GM10248 (cell line): ENCODE data around the gene ERAL1.

ENCODE experiments used
- CTCF ChIA-PET: fragments of 300-600 bp; sonication (Branson Sonifier 250); formaldehyde crosslinking; extraction: SDS; loops from one replicate; lab custom pipeline; 2021; ENCODE audit warnings: antibody characterized with exemption; lab: Yijun Ruan, JAX
- POLR2A ChIA-PET: fragments of 350-650 bp; sonication (Branson Sonifier 250); formaldehyde crosslinking; extraction: SDS; loops from one replicate; lab custom pipeline; 2020; ENCODE audit warnings: antibody characterized with exemption; lab: Yijun Ruan, JAX
- DNase-seq: peaks from one replicate; pipeline ENCODE4 v3.0.0; 2012; ENCODE audit errors: extremely low spot score
- CTCF ChIP-seq: IDR thresholded peaks from 2 replicates; pipeline ENCODE4 v1.5.1; 2012; ENCODE audit warnings: mild to moderate bottlenecking, low read depth; ENCODE audit errors: extremely low read depth, missing control alignments, control extremely low read depth

ERAL1 gene

GRCh38 chr17:28858801-28859355 is 4.1 kb downstream of the ERAL1 start:
- DNase-seq: no peak
- ChIA-PET POLR2A (interaction anchor here (1.4 kb wide), 1 partner anchor 12 kb away, joined by 3 read pairs; no protein-coding TSS in a partner anchor), CTCF (interaction anchor here (0.9 to 2.7 kb wide), 6 partner anchors 10 to 132 kb away, joined by 3 to 11 read pairs (median 4); no protein-coding TSS in a partner anchor)
- TF ChIP-seq CTCF: no peak

DNA sequence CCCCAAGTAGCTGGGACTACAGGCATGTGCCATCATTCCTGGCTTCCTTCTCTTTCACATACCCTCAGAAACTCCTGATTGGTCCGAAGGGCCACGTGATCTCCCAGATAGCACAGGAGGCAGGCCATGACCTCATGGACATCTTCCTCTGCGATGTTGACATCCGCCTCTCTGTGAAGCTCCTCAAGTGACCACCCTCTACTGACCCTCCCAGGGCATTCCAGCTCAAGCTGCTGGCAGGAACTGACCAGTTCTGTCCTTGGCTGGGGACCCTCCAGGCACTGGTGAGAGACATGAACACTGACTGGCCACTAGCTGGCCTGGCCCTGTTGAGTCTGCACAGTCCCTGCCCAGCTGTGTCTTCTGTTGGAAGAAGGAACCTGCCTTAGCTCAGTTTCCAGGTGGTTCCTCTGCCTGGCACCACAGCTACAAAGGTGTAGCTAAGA is 5.6 kb downstream of the ERAL1 start:
- no peak for TF ChIP-seq CTCF
- ChIA-PET POLR2A (no interaction called here), CTCF (interaction anchor here (0.9 to 2.7 kb wide), 4 partner anchors 11 to 110 kb away, joined by 4 to 14 read pairs (median 11); no protein-coding TSS in a partner anchor)
- DNase-seq: no peak

DNA sequence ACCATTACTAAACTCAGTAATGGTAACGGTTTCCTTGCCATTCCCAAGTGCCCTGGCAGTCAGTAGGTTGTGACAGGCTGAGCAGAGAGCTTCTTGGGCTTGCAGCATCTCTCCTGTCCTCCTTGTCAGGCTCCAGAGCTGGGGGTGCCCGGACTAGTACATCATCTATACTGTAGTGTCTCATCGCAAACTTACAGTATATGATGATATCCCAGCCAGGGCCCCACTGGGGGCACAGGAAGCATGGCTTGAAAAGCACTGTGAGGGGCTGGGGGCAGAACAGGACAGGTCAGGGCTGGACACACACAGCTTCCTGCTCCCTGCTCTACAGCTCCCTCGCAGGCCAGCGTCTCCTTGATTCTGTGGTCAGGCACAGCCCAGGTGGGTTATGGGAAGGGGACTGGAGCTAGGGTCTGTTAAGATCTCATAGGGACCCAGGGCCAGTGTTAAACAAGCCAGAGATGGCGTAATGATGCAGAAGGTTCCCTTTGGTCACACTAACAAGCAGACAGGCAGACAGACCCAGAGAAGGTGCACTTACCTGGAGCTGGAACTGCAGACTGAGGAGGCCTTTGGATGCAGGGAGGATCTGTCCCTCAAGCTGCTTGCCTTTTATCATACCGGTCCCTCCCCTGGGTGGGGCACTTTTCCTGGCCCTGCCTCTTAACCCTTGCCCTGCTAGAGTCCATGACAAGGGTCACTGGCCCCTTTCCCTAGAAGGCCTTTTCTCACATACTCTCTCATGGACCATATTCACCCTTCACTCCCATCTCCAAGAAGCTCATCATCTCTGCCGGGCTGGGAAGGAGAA is 6.8 kb downstream of the ERAL1 start:
- TF ChIP-seq CTCF: no peak
- no peak for DNase-seq
- POLR2A ChIA-PET: interaction anchor here (0.6 to 0.8 kb wide), 2 partner anchors 9 to 33 kb away, joined by 3 read pairs; no protein-coding TSS in a partner anchor
- CTCF ChIA-PET: interaction anchor here (0.8 to 2.5 kb wide), 6 partner anchors 9 to 104 kb away, joined by 3 to 14 read pairs (median 4); partner anchors contain the start of gene DHRS13

DNA sequence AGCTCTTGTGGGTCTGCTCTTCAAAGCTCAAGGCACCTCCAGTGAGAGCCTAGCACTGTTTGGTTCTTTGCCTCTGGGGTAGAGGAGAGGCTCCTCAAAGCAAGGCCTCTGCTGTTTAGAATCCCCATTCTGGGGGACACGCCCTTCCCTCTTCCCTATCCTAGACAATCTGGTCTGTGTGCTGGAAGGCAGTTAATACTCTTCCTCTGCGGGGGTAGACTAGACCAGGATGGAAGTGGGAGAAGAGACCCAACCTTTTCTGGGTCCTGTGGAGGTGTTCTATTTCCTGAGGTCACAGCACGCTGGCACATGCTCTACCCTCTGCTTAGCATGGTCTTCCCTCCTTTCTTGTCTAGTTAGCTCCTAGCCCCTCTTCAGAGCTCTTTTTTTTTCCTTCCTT is 7.7 kb downstream of the ERAL1 start:
- ChIA-PET CTCF (interaction anchor here (0.8 to 1.7 kb wide), 3 partner anchors 13 to 103 kb away, joined by 4 to 5 read pairs (median 4); no protein-coding TSS in a partner anchor), POLR2A (no interaction called here)
- DNase-seq: no peak
- no peak for TF ChIP-seq CTCF

GRCh38 chr17:28863953-28864352 is 9.1 kb downstream of the ERAL1 start:
- CTCF ChIA-PET: interaction anchor here (0.6 to 1.8 kb wide), 6 partner anchors 13 to 102 kb away, joined by 3 to 7 read pairs (median 3); partner anchors contain the start of gene DHRS13

More at GRCh38 chr17:28863953-28864352, 9.1 kb downstream of the ERAL1 start:
- TF ChIP-seq CTCF: no peak
- no peak for DNase-seq
- POLR2A ChIA-PET: no interaction called here
